ENCODE measurements around the gene LYRM9.

- no peak for TF ChIP-seq CTCF (conservative IDR thresholded peaks at IDR 0.05 in 1 of 2, IDR thresholded peaks at IDR 0.05 in 1 of 2; ENCODE audit: low read depth in 1 of 2, low read length in 2 of 2)
- TF ChIP-seq EZH2 (IDR thresholded peaks at IDR 0.05; ENCODE audit: low read length, missing control alignments), result no peak
These were observed 46.6 kb upstream of the LYRM9 start for GRCh38 chr17:27939474-27940465.
